Neural cell (in vitro differentiated cells): ENCODE results near the gene PRSS2. TPM values are rescaled to one million over a fixed set of nuclear protein-coding genes. Genes with fewer than 3 reads are reported as not detected.

Experiments used
- H2AFZ ChIP-seq: fragments of 200-600, 300-800 bp; sonication (generic), shearing (Covaris generic); 2 replicates; pipeline ENCODE4 v1.6.0; 2014; ENCODE audit warnings: low read depth, mild to moderate bottlenecking, antibody characterized with exemption, low read length, moderate library complexity
- H3F3A ChIP-seq: fragments of 200-600 bp; shearing (Covaris generic); 2 replicates; pipeline ENCODE4 v1.6.1; 2016; ENCODE audit warnings: mild to moderate bottlenecking, moderate library complexity, mixed read lengths, antibody characterized with exemption, low read length; ENCODE audit not compliant: insufficient read depth, poor library complexity, severe bottlenecking
- H3K27ac ChIP-seq: fragments of 200-600, 300-800 bp; sonication (generic), shearing (Covaris generic); 2 replicates; pipeline ENCODE4 v1.5.1; 2014; ENCODE audit warnings: mild to moderate bottlenecking, low read length, moderate library complexity
- H3K27me3 ChIP-seq: fragments of 300-800, 200-600 bp; sonication (generic), shearing (Covaris generic); 2 replicates; pipeline ENCODE4 v1.6.0; 2014; ENCODE audit warnings: mild to moderate bottlenecking, low read depth, low read length, moderate library complexity; ENCODE audit not compliant: insufficient read depth
- H3K36me3 ChIP-seq: fragments of 300-800, 200-600 bp; sonication (generic), shearing (Covaris generic); 2 replicates; pipeline ENCODE4 v1.5.1; 2014; ENCODE audit warnings: mild to moderate bottlenecking, antibody characterized with exemption, low read length, moderate library complexity; ENCODE audit not compliant: insufficient read depth
- H3K4me2 ChIP-seq: fragments of 300-800, 200-600 bp; sonication (generic), shearing (Covaris generic); 2 replicates; pipeline ENCODE4 v1.6.0; 2014; ENCODE audit warnings: mild to moderate bottlenecking, low read length
- H3K4me3 ChIP-seq: fragments of 300-800, 200-600 bp; sonication (generic), shearing (Covaris generic); 2 replicates; pipeline ENCODE4 v1.5.1; 2014; ENCODE audit warnings: mild to moderate bottlenecking, low read length, moderate library complexity
- H3K79me2 ChIP-seq: fragments of 200-600 bp; shearing (Covaris generic); replicated peaks from 2 replicates; pipeline ENCODE4 v1.6.0; 2014; ENCODE audit warnings: mild to moderate bottlenecking, low read length, moderate library complexity; ENCODE audit not compliant: insufficient read depth
- H3K9ac ChIP-seq: fragments of 300-800, 200-600 bp; sonication (generic), shearing (Covaris generic); 2 replicates; pipeline ENCODE4 v1.6.1; 2016; ENCODE audit warnings: mild to moderate bottlenecking, low read length, mixed read lengths
- H3K9me2 ChIP-seq: fragments of 200-600 bp; shearing (Covaris generic); 2 replicates; pipeline ENCODE4 v1.6.1; 2016; ENCODE audit warnings: mild to moderate bottlenecking, low read length, mixed read lengths; ENCODE audit not compliant: insufficient read depth
- H3K9me3 ChIP-seq: fragments of 200-600, 300-800 bp; sonication (generic), shearing (Covaris generic); 2 replicates; pipeline ENCODE4 v1.6.1; 2016; ENCODE audit warnings: mild to moderate bottlenecking, mixed run types, low read length, moderate library complexity, mixed read lengths
- H4K20me1 ChIP-seq: fragments of 200-600 bp; shearing (Covaris generic); 2 replicates; pipeline ENCODE4 v1.6.1; 2016; ENCODE audit warnings: mild to moderate bottlenecking, mixed run types; ENCODE audit not compliant: insufficient read depth
- EP300 ChIP-seq: fragments of 450-650 bp; conservative IDR thresholded peaks from 2 replicates; pipeline ENCODE4 v1.6.1; 2014; ENCODE audit warnings: antibody characterized with exemption, mild to moderate bottlenecking, moderate library complexity; ENCODE audit not compliant: poor library complexity, severe bottlenecking
- EZH2 ChIP-seq: fragments of 200-600, 300-800 bp; shearing (Covaris generic), sonication (generic); IDR thresholded peaks from 2 replicates; pipeline ENCODE4 v1.6.1; 2014; ENCODE audit warnings: antibody characterized with exemption, low read length, borderline replicate concordance, mild to moderate bottlenecking; ENCODE audit not compliant: insufficient read depth, poor library complexity, severe bottlenecking
- MXI1 ChIP-seq: fragments of 450-650 bp; conservative IDR thresholded peaks from 2 replicates; pipeline ENCODE4 v1.6.1; 2014; ENCODE audit warnings: antibody characterized with exemption, mild to moderate bottlenecking; ENCODE audit not compliant: poor library complexity, severe bottlenecking
- POLR2AphosphoS5 ChIP-seq: IDR thresholded peaks from 2 replicates; pipeline ENCODE4 v1.6.1; 2012
- RAD21 ChIP-seq: fragments of 450-650 bp; conservative IDR thresholded peaks from 2 replicates; pipeline ENCODE4 v1.6.1; 2014; ENCODE audit warnings: antibody characterized with exemption, mild to moderate bottlenecking, moderate library complexity
- REST ChIP-seq: IDR thresholded peaks from 2 replicates; pipeline ENCODE4 v1.6.1; 2012; ENCODE audit warnings: borderline replicate concordance
- SMC3 ChIP-seq: fragments of 450-650 bp; conservative IDR thresholded peaks from 2 replicates; pipeline ENCODE4 v1.6.1; 2014; ENCODE audit warnings: antibody characterized with exemption, mild to moderate bottlenecking, moderate library complexity; ENCODE audit not compliant: poor library complexity
- TAF1 ChIP-seq: IDR thresholded peaks from 2 replicates; pipeline ENCODE4 v1.6.1; 2012; ENCODE audit warnings: low read depth
- polyA plus RNA-seq: library from polyadenylated mRNA; depleted of rRNA; stranded (reverse); fragments of >200 nt; gene quantifications from 2 replicates; pipeline ENCODE4 v1.2.3, GENCODE V29; 2014
- TF ChIP-seq, protein P1 (sequence below): fragments of 450-650 bp; IDR thresholded peaks from 2 replicates; pipeline ENCODE4 v1.5.1; 2014; ENCODE audit warnings: antibody characterized with exemption, mild to moderate bottlenecking, moderate library complexity; ENCODE audit not compliant: poor library complexity, severe bottlenecking

PRSS2 gene
- polyA plus RNA-seq, 1 donor from 2014 or later = not detected

- no peak overlapping the region for H3K4me2 ChIP-seq
- H3K27ac ChIP-seq = no peak overlapping the region
- no peaks in the 10 kb centered on the region for H3K79me2 ChIP-seq
- no peaks in the 10 kb centered on the region for H3K27me3 ChIP-seq
- no peaks in the 10 kb centered on the region for H3K36me3 ChIP-seq
- no peaks in the 10 kb centered on the region for H4K20me1 ChIP-seq
- H3K9me2 ChIP-seq = no peaks in the 10 kb centered on the region
- H3F3A ChIP-seq = no peaks in the 10 kb centered on the region
- H3K9ac ChIP-seq = no peak overlapping the region
- H3K4me3 ChIP-seq = no peak overlapping the region
- H2AFZ ChIP-seq = no peak overlapping the region
- H3K9me3 ChIP-seq = no peaks in the 10 kb centered on the region
- no peak for TF ChIP-seq POLR2AphosphoS5
- TF ChIP-seq EP300 = no peak
- TF ChIP-seq EZH2 = no peak
- TF ChIP-seq, protein P1, sequence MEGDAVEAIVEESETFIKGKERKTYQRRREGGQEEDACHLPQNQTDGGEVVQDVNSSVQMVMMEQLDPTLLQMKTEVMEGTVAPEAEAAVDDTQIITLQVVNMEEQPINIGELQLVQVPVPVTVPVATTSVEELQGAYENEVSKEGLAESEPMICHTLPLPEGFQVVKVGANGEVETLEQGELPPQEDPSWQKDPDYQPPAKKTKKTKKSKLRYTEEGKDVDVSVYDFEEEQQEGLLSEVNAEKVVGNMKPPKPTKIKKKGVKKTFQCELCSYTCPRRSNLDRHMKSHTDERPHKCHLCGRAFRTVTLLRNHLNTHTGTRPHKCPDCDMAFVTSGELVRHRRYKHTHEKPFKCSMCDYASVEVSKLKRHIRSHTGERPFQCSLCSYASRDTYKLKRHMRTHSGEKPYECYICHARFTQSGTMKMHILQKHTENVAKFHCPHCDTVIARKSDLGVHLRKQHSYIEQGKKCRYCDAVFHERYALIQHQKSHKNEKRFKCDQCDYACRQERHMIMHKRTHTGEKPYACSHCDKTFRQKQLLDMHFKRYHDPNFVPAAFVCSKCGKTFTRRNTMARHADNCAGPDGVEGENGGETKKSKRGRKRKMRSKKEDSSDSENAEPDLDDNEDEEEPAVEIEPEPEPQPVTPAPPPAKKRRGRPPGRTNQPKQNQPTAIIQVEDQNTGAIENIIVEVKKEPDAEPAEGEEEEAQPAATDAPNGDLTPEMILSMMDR = no peak
- no peak for TF ChIP-seq RAD21
- TF ChIP-seq REST = no peak
- no peak for TF ChIP-seq MXI1
- TF ChIP-seq TAF1 = no peak
- TF ChIP-seq SMC3 = no peak
These were observed 13.9 kb downstream of the PRSS2 start for GRCh38 chr7:142784716-142785115.

DNA sequence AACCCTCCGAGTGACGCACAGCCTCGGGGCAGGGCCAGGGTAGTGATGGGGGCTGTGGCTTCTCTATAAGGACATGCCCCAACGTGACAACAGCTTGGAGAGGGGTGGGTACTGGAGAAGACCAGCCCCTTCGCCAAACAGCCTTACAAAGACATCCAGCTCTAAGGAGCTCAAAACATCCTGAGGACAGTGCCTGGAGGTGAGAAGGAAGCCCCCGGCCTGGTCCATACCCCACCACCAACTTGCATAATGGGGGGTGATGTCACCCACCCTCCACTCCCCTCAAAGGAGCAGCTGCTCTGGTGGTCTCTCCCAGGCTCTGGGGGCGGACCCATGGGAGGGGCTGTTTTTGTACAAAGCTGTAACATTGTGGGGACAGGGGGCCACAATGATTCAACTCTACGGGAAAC lies 15.1 kb downstream of the PRSS2 start:
- H3K4me3 ChIP-seq = no peak overlapping the region
- H3K27me3 ChIP-seq = no peaks in the 10 kb centered on the region
- no peaks in the 10 kb centered on the region for H3K36me3 ChIP-seq
- no peak overlapping the region for H3K9ac ChIP-seq
- no peaks in the 10 kb centered on the region for H4K20me1 ChIP-seq
- no peak overlapping the region for H3K4me2 ChIP-seq
- no peak for TF ChIP-seq TAF1
- no peaks in the 10 kb centered on the region for H3F3A ChIP-seq
- no peak overlapping the region for H2AFZ ChIP-seq
- H3K9me2 ChIP-seq = no peaks in the 10 kb centered on the region
- no peaks in the 10 kb centered on the region for H3K9me3 ChIP-seq
- no peaks in the 10 kb centered on the region for H3K79me2 ChIP-seq
- H3K27ac ChIP-seq = no peak overlapping the region
